BE2C (cell line): ENCODE measurements around the gene UCK2.

Experiments
- DNase-seq: peaks from one replicate; pipeline ENCODE4 v3.0.0-alpha.2; 2020
- H3K27me3 ChIP-seq: fragments of 250-450 bp; sonication (Bioruptor Pico); 2 replicates; pipeline ENCODE4 v1.5.1; 2020; ENCODE audit warnings: mild to moderate bottlenecking
- H3K36me3 ChIP-seq: fragments of 250-450 bp; sonication (Bioruptor Pico); 2 replicates; pipeline ENCODE4 v1.5.1; 2020; ENCODE audit warnings: mild to moderate bottlenecking
- H3K4me1 ChIP-seq: fragments of 250-450 bp; sonication (Bioruptor Pico); 2 replicates; pipeline ENCODE4 v1.5.1; 2020
- H3K4me3 ChIP-seq: 2 replicates; pipeline ENCODE4 v1.5.1; 2011; ENCODE audit warnings: low read depth, low read length
- H3K9me3 ChIP-seq: fragments of 250-450 bp; sonication (Bioruptor Pico); 2 replicates; pipeline ENCODE4 v1.5.1; 2020
- CTCF ChIP-seq: IDR thresholded peaks from 2 replicates; pipeline ENCODE4 v1.5.1; 2012; ENCODE audit warnings: mild to moderate bottlenecking, low read depth, low read length

The UCK2 gene

GRCh38 chr1:165877940-165878556 lies 50.6 kb downstream of the UCK2 start:
- Histone ChIP-seq H3K27me3 (no peaks in the 10 kb centered on the region), H3K9me3 (peaks cover 7% of the 10 kb centered on the region; the same call in 1 of the 2 replicates), H3K4me3 (no peak overlapping the region), H3K36me3 (peaks cover 23% of the 10 kb centered on the region), H3K4me1 (no peaks in the 10 kb centered on the region)
- no peak for TF ChIP-seq CTCF
- no peak for DNase-seq

- no peaks in the 10 kb centered on the region for H3K27me3 ChIP-seq
- peaks cover 23% of the 10 kb centered on the region for H3K36me3 ChIP-seq
These were observed 52.5 kb downstream of the UCK2 start for GRCh38 chr1:165879946-165880345.

GRCh38 chr1:165880993-165881392 lies 53.6 kb downstream of the UCK2 start:
- Histone ChIP-seq H3K9me3 (peaks cover 5% of the 10 kb centered on the region; the same call in 1 of the 2 replicates), H3K4me1 (no peaks in the 10 kb centered on the region), H3K4me3 (no peak overlapping the region), H3K36me3 (peaks cover 23% of the 10 kb centered on the region), H3K27me3 (no peaks in the 10 kb centered on the region)
- TF ChIP-seq CTCF = no peak
- DNase-seq = no peak

More at GRCh38 chr1:165879946-165880345, 52.5 kb downstream of the UCK2 start:
- no peak for DNase-seq
- no peaks in the 10 kb centered on the region for H3K4me1 ChIP-seq
- TF ChIP-seq CTCF = no peak
- H3K9me3 ChIP-seq = peaks cover 5% of the 10 kb centered on the region; the same call in 1 of the 2 replicates
- H3K4me3 ChIP-seq = no peak overlapping the region

- no peak for TF ChIP-seq CTCF
- no peaks in the 10 kb centered on the region for H3K4me1 ChIP-seq
These were observed 54.9 kb downstream of the UCK2 start for GRCh38 chr1:165882168-165882837.

GRCh38 chr1:165883056-165883455 lies 55.6 kb downstream of the UCK2 start:
- H3K4me1 ChIP-seq = no peaks in the 10 kb centered on the region
- H3K9me3 ChIP-seq = no peaks in the 10 kb centered on the region
- no peak for TF ChIP-seq CTCF
- no peaks in the 10 kb centered on the region for H3K27me3 ChIP-seq
- H3K36me3 ChIP-seq = peaks cover 13% of the 10 kb centered on the region
- DNase-seq = no peak
- H3K4me3 ChIP-seq = no peak overlapping the region

More at GRCh38 chr1:165882168-165882837, 54.9 kb downstream of the UCK2 start:
- no peaks in the 10 kb centered on the region for H3K27me3 ChIP-seq
- H3K4me3 ChIP-seq = no peak overlapping the region
- H3K9me3 ChIP-seq = peaks cover 5% of the 10 kb centered on the region; the same call in 1 of the 2 replicates
- peaks cover 18% of the 10 kb centered on the region for H3K36me3 ChIP-seq
- DNase-seq = no peak
